HG03439 (cell line): ENCODE measurements around the gene A3GALT2.
"Not testable (repeated sequence)": the region's sequence is repeated elsewhere in the genome, so short reads cannot be mapped to it uniquely, and the experiment has no call there.

Experiments used
- ATAC-seq: cut with Tn5 transposase; IDR thresholded peaks from one replicate; pipeline ENCODE4 v1.9.1; 2021; ENCODE audit warnings: mild to moderate bottlenecking, moderate library complexity; ENCODE audit not compliant: unreplicated experiment

Gene A3GALT2

GRCh38 chr1:33295450-33296081 is 25.3 kb downstream of the A3GALT2 start:
- peak; percentile 71 for ATAC-seq

DNA sequence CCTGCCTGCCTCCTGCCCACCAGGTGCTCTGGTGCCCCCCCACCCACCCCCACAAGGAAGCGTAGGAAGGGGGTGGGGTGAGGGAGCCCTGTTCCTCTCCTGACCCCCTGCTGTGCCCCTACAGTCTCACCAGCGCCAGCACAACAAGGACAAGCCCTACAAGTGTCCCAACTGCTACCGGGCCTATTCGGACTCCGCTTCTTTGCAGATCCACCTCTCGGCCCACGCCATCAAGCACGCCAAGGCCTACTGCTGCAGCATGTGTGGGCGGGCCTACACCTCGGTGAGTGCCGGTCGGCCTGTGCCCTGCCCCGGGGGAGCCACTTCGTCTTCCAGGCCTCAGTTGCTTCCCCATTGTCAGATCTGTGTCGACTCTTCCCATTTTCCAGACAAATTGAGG is 25.9 kb downstream of the A3GALT2 start:
- no peak for ATAC-seq

DNA sequence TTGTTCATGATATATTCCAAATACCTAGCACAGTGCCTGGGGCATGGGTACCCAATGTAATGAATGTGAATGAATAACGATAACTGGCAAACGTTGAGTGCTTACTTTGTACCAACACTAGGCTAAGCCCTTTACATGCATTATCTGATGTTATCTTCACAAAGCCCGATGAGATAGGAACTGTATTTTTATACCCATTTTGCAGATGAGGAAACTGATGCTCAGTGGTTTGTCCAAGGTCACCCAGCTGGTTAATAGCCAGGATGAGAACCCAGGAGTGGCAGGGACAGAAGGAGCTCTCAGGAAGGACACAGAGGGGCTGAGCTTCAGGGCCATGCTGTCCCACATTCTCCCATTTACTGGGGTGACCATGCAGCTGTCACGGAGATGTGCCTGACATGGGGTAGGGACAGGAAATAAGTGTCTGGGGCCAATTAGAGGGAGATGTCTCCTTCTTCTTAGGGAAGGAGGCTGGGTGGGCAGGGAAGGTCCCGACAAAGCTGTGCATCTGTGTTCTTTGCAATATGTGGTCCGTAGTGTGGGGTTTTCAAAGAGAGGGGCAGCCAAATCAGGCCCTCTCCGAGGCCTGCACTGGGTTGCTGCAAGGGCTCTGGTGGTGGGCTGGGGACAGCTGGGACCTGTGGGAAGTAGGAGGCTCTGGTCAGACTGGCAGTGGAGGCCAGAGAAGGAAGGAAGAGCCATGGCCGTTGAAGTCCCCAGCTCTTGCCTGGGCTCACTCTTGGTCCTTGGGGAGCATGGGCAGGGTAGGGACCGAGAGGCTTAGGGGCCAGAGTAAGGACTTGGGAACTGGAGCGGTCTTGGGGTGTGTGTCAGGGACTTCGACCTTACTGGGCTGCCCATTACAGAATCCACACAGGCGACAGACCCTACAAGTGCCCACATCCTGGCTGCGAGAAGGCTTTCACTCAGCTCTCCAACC is 26.6 kb downstream of the A3GALT2 start:
- no peak for ATAC-seq

DNA sequence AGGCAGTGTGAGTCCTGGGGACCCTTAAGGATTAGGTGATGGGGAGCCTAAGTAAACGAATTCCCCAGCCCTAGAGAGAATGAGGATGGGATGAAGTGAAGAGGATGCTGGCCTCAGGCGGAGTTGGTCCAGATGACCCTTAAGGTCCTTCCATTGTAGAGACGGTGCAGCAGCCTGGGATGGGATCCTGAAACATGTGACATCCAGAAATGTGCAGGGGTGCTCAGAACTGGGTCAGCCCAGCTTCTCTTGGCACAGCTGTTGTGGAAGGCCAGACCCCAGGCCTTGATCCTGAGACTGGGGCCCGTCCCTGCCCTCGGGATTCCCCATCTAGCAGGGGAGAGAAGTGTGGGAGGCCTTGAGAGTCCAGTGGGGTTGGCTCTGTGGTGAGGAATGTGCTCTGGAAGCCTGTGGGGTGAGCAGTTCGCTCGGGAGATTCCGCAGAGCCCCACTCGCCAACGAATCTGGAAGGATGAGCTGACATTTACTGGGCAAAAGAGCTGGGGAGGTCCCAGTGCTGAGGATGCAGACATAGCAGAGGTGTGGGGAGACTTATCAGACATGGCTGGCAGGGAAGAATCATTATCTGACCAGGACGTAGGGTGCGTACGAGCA is 28.1 kb downstream of the A3GALT2 start:
- ATAC-seq = no peak

DNA sequence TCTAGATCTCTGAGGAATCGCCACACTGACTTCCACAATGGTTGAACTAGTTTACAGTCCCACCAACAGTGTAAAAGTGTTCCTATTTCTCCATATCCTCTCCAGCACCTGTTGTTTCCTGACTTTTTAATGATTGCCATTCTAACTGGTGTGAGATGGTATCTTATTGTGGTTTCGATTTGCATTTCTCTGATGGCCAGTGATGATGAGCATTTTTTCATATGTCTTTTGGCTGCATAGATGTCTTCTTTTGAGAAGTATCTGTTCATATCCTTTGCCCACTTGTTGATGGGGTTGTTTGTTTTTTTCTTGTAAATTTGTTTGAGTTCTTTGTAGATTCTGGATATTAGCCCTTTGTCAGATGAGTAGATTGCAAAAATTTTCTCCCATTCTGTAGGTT is 30.3 kb downstream of the A3GALT2 start:
- not testable (repeated sequence) for ATAC-seq

GRCh38 chr1:33289858-33290154 is 31.1 kb downstream of the A3GALT2 start:
- ATAC-seq = no peak

- ATAC-seq = no peak
These were observed 31.7 kb downstream of the A3GALT2 start for GRCh38 chr1:33288976-33289857.

- ATAC-seq = no peak
These were observed 33.6 kb downstream of the A3GALT2 start for GRCh38 chr1:33287317-33287716.

GRCh38 chr1:33286451-33287185 is 34.3 kb downstream of the A3GALT2 start:
- no peak for ATAC-seq

- ATAC-seq = no peak
These were observed 36.8 kb downstream of the A3GALT2 start for GRCh38 chr1:33284049-33284448.

- ATAC-seq = no peak
These were observed 38.1 kb downstream of the A3GALT2 start for GRCh38 chr1:33282791-33283190.

DNA sequence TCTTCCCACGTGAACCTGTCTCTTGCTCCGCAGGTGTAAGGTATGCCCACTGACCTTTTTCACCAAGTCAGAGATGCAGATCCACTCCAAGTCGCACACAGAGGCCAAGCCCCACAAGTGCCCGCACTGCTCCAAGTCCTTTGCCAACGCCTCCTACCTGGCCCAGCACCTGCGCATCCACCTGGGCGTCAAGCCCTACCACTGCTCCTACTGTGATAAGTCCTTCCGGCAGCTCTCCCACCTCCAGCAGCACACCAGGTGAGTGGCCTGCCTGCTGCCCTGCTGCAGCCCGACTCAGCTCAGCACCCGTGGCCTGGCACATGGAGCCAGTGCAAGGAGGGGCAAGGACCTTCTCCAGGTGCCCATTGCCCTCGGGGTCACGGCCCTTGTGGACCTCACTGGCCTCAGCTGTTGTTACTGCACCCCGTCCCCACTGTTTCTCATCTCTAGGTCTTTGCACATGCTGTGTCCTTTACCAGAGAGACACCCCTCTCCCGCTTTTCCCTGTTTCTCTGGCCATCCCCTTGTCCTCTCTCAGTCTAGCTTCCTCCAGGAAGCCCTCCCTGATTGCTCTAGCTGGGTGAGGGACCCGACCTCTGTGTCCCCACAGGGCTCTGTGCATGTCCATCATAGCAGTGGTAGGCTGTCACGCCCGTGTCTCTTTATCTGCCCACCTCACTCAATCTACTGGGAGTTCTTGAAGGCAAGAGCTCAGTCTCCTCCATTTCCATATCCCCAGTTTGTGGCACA is 39.2 kb downstream of the A3GALT2 start:
- no peak for ATAC-seq

DNA sequence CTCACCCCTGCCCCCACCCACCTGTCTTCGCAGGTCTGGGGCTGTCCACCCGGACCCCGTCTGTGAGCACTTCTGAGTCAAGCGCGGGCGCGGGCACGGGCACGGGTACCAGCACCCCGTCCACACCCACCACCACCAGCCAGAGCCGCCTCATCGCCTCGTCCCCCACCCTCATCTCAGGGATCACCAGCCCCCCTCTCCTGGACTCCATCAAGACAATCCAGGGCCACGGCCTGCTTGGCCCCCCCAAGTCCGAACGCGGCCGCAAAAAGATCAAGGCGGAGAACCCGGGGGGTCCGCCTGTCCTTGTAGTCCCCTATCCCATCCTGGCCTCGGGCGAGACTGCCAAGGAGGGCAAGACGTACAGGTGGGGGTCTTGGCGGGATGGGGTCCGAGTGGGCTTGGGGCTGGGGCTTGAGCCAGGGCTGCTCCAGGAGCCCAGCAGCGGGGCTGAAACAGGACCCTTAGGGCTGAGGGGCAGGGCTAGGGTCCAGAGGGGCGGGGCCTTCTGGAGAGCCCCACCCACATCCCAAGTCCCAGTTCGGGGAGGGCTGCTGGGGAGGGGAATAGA is 40.7 kb downstream of the A3GALT2 start:
- ATAC-seq = no peak

DNA sequence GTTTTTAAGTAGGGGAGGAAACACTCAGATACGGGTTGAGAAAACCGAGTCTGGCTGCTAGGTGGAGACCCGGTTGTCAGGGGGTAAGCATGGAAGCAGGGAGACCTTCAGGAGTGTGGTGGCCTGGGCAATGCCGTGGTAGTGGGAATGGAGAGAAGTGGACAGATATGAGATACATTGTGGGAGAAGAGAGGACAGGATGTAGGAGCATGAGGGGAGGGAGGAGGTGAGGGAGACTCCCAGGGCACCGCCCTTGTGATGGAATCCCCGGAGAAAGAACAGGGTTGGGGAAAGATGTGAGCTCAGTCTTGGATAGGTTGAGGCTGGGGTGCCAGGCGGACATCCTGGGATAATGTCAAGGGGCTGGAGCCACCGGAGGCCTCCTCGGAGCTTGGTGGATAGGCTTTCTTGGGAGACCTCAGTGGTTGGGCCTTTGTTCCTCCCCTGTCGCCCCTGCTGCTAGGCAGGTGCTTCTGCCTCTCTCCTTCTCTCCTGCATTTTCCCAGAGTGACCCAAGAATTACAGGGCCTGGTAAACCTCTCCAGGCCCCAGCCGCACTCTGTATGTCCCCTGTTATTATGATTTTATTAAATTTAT is 43.3 kb downstream of the A3GALT2 start:
- ATAC-seq = no peak

GRCh38 chr1:33276573-33277298 is 44.2 kb downstream of the A3GALT2 start:
- ATAC-seq = no peak

DNA sequence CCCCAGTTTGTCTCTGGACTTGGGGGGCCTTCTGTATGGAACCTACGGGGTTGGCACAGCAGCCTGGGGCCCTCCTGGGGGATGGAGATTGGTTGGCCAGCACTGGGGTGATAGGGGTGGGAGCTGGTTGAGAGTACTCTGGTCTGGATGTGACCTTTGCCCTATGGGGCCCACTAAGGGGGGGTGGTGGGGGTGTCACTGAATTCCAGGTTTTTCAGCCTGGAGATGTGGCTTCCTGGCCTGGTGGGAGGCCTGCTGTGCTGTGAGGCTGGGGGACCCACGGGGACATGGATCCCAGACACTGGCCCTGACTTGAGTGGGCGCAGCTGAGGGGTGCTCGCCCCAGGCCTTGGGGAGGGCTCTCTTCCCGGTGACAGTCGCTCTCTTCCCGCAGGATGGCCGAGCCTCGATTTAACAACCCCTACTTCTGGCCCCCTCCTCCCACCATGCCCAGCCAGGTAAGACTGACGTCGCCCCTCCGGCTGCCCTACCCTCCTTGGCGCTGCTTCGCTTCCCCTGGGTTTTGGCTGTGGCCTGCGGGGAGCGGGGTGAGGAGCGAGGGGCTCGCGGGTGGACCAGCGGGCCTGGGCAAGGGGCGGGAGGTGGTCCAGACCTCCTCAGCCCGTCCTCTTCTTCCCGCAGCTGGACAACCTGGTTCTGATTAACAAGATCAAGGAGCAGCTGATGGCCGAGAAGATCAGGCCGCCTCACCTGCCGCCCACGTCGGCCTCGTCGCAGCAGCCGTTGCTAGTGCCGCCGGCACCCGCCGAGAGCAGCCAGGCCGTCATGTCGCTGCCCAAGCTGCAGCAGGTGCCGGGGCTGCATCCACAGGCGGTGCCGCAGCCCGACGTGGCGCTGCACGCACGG is 45.0 kb downstream of the A3GALT2 start:
- ATAC-seq = no peak

DNA sequence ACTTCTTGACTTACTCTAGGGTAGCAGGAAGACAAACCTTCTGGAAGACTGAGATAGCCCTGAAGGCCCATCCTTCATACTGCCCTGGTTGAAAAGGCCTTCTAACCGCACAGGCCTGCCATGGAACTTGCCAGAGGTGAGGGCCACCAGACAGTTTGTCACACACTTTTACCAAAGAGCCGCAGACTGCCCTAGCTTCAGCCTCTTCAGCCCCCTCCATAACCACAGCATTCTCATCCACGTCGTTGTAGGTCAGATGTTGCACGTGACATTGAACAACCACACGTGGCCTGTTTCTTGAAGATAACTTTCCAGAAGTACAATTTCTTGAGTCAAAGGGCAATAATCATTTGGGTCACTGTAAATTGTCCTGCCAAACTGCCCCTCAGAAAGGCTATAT is 45.7 kb downstream of the A3GALT2 start:
- no peak for ATAC-seq
